Memory B cell (primary cell): Measurements from ENCODE around the gene TIGAR.
A peak's percentile ranks its signal among the peaks of the same experiment; 100 is the strongest.

Experiments
- ATAC-seq: fragments of 150-1000 bp; cut with Tn5 transposase; 2 replicates; pipeline ENCODE4 v1.10.0; 2021; ENCODE audit warnings: low read depth, mild to moderate bottlenecking, moderate library complexity
- DNase-seq, 2 donors: peaks; one replicate each; pipeline ENCODE4 v3.0.0; 2022; ENCODE audit warnings: low spot score in 2 of 2
- H3K27ac Mint-ChIP-seq: one replicate; pipeline ENCODE4 v1.8.0; 2022; ENCODE audit warnings: mild to moderate bottlenecking, moderate library complexity, mixed read lengths
- H3K27me3 Mint-ChIP-seq: one replicate; pipeline ENCODE4 v1.8.0; 2022; ENCODE audit warnings: mixed read lengths
- H3K36me3 Mint-ChIP-seq: one replicate; pipeline ENCODE4 v1.8.0; 2022; ENCODE audit warnings: mild to moderate bottlenecking, mixed read lengths
- H3K4me1 Mint-ChIP-seq: one replicate; pipeline ENCODE4 v1.8.0; 2022; ENCODE audit warnings: mixed read lengths
- H3K4me3 Mint-ChIP-seq: one replicate; pipeline ENCODE4 v1.8.0; 2022; ENCODE audit warnings: mild to moderate bottlenecking, moderate library complexity, mixed read lengths
- H3K9me3 Mint-ChIP-seq: one replicate; pipeline ENCODE4 v1.8.0; 2022; ENCODE audit warnings: mixed read lengths

TIGAR gene, protein sequence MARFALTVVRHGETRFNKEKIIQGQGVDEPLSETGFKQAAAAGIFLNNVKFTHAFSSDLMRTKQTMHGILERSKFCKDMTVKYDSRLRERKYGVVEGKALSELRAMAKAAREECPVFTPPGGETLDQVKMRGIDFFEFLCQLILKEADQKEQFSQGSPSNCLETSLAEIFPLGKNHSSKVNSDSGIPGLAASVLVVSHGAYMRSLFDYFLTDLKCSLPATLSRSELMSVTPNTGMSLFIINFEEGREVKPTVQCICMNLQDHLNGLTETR

DNA sequence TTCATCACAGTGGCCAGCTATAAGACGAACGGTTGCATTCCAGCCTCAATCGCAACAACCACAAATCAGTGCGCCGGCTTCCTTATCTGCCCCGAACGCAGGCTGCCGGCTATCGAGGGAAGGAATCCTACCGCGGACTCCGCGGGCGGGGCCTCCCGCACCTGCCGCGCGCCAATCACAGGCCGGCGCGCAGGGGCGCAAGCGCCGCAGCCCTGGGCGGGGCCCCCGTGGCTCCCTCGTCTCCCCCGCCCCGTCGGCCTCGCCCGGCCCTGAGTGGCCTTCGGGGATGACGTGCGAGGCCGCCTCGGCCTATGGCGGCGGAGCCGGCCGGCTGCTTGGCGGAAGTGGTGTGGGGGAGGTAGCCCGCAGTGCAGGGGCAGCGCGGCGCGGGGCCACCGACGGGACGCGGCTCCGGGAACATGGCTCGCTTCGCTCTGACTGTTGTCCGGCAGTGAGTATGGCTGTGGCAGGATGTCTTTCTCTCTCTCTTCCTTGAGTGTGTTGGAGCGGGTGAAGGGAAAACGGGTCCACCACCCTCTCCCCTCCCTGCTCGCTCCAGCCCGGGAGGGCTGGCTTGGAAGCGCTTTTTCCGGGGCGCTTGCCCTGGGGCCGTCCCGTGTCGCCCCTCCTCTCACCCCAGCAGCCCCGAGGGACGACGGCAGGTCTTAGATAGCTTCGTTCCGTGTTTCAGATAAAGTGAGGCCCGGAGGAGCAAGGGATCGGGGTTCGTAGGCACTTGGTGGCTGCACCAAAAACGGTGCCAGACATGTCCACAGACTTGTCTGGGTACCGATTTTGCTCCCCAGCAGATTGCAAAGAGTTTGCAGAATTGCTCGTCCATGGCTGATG lies at the start of gene TIGAR:
TIGAR (plus strand) TSS at position 361 of the 849 bp plus-strand sequence; CDS start at position 420, 59 bp downstream.
- peaks cover 2% of the 10 kb centered on the region for H3K36me3 Mint-ChIP-seq

DNA sequence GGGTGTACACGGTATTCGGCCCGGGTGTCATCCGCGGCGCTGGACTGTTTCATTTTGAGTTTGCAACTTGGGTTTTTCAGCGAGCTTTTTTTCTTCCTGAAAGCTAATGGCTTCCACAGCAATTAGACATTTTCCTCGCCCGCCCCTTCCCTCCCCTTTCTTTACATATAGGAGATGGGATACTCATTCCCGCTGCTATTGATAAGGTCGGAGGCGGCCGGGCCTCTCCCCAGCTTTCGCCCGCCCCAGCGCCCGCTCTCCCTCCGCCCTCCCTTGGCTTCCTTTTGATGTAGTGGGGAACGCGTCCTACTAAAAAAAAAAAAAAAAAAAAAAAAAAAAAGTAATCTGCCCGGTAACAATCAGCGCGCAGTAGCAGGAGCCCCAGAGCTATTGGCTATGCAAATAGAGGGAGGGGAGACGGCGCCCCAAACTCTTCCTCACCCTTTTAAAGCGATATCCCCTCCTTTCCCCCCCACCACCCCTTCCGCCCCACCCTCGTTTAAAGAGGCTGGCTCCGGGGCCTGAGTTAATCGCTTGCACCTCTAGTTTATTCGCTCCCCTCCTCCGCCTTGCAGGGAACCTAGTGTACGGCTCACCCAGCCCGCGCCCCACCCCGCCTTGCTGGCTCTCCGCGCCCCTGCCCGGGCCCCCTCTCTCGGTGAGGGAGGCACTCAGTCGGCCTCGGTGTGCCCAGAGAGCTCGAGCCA lies 49.1 kb upstream of the TIGAR start:
- Mint-ChIP-seq H3K9me3 (no peaks in the 10 kb centered on the region), H3K27me3 (no peaks in the 10 kb centered on the region), H3K36me3 (peaks cover 2% of the 10 kb centered on the region), H3K27ac (peak overlapping the region; percentile 100), H3K4me3 (peak overlapping the region; percentile 97), H3K4me1 (peaks cover 40% of the 10 kb centered on the region)
- ATAC-seq (peak; percentile 54), DNase-seq (peak; percentile 64 to 73)

More for the DNA sequence above, at the start of gene TIGAR:
- peak within 1 kb of the TSS; percentile 97 for H3K4me3 Mint-ChIP-seq
- DNase-seq: peak; percentile 84 to 90
- H3K9me3 Mint-ChIP-seq: no peaks in the 10 kb centered on the region
- H3K27ac Mint-ChIP-seq: peak within 1 kb of the TSS; percentile 96
- no peaks in the 10 kb centered on the region for H3K27me3 Mint-ChIP-seq
- H3K4me1 Mint-ChIP-seq: peaks cover 16% of the 10 kb centered on the region
- peak; percentile 94 for ATAC-seq

DNA sequence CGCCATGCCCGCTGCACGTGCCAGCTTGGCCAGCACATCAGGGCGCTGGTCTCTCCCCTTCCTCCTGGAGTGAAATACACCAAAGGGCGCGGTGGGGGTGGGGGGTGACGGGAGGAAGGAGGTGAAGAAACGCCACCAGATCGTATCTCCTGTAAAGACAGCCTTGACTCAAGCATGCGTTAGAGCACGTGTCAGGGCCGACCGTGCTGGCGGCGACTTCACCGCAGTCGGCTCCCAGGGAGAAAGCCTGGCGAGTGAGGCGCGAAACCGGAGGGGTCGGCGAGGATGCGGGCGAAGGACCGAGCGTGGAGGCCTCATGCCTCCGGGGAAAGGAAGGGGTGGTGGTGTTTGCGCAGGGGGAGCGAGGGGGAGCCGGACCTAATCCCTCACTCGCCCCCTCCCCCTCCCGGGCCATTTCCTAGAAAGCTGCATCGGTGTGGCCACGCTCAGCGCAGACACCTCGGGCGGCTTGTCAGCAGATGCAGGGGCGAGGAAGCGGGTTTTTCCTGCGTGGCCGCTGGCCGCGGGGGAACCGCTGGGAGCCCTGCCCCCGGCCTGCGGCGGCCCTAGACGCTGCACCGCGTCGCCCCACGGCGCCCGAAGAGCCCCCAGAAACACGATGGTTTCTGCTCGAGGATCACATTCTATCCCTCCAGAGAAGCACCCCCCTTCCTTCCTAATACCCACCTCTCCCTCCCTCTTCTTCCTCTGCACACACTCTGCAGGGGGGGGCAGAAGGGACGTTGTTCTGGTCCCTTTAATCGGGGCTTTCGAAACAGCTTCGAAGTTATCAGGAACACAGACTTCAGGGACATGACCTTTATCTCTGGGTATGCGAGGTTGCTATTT lies 48.4 kb upstream of the TIGAR start:
- ATAC-seq (peak; percentile 19), DNase-seq (peak in 1 of 2 donors; percentile 74)
- peaks cover 43% of the 10 kb centered on the region for H3K4me1 Mint-ChIP-seq
- H3K9me3 Mint-ChIP-seq: no peaks in the 10 kb centered on the region
- H3K4me3 Mint-ChIP-seq: peak overlapping the region; percentile 97
- H3K36me3 Mint-ChIP-seq: peaks cover 6% of the 10 kb centered on the region
- H3K27me3 Mint-ChIP-seq: no peaks in the 10 kb centered on the region
- peak overlapping the region; percentile 100 for H3K27ac Mint-ChIP-seq

DNA sequence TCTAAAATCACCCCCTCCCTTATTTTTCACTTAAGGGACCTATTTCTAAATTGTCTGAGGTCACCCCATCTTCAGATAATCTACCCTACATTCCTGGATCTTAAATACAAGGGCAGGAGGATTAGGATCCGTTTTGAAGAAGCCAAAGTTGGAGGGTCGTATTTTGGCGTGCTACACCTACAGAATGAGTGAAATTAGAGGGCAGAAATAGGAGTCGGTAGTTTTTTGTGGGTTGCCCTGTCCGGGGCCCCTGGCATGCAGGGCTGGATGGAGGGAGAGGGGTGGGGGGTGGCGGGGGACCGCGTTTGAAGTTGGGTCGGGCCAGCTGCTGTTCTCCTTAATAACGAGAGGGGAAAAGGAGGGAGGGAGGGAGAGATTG lies 47.8 kb upstream of the TIGAR start:
- no peak for ATAC-seq
- no peaks in the 10 kb centered on the region for H3K9me3 Mint-ChIP-seq
- peaks cover 6% of the 10 kb centered on the region for H3K36me3 Mint-ChIP-seq
- H3K27me3 Mint-ChIP-seq: no peaks in the 10 kb centered on the region
- H3K27ac Mint-ChIP-seq: peak overlapping the region; percentile 100
- H3K4me3 Mint-ChIP-seq: peak overlapping the region; percentile 97
- no peak for DNase-seq
- peaks cover 42% of the 10 kb centered on the region for H3K4me1 Mint-ChIP-seq

DNA sequence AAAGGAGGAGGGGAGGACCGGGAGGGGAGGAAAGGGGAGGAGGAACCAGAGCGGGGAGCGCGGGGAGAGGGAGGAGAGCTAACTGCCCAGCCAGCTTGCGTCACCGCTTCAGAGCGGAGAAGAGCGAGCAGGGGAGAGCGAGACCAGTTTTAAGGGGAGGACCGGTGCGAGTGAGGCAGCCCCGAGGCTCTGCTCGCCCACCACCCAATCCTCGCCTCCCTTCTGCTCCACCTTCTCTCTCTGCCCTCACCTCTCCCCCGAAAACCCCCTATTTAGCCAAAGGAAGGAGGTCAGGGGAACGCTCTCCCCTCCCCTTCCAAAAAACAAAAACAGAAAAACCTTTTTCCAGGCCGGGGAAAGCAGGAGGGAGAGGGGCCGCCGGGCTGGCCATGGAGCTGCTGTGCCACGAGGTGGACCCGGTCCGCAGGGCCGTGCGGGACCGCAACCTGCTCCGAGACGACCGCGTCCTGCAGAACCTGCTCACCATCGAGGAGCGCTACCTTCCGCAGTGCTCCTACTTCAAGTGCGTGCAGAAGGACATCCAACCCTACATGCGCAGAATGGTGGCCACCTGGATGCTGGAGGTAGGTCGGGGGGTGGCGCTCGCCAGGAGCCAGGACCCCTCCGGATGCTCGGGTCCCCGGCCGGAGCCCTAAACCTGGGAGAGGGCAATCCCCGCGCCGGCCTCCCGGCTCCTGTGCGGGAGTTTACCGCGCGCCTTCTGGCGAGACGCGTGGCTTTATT lies 47.2 kb upstream of the TIGAR start, which contains the start of gene CCND2:
CCND2 (plus strand) TSS at position 111 of the 744 bp plus-strand sequence; CDS start at position 390, 279 bp downstream.
- DNase-seq (peak; percentile 20 to 52), ATAC-seq (peak; percentile 5)
- peaks cover 38% of the 10 kb centered on the region for H3K4me1 Mint-ChIP-seq
- H3K36me3 Mint-ChIP-seq: peaks cover 8% of the 10 kb centered on the region
- peak within 1 kb of the TSS; percentile 97 for H3K4me3 Mint-ChIP-seq
- peak within 1 kb of the TSS; percentile 100 for H3K27ac Mint-ChIP-seq
- H3K27me3 Mint-ChIP-seq: no peaks in the 10 kb centered on the region
- no peaks in the 10 kb centered on the region for H3K9me3 Mint-ChIP-seq

DNA sequence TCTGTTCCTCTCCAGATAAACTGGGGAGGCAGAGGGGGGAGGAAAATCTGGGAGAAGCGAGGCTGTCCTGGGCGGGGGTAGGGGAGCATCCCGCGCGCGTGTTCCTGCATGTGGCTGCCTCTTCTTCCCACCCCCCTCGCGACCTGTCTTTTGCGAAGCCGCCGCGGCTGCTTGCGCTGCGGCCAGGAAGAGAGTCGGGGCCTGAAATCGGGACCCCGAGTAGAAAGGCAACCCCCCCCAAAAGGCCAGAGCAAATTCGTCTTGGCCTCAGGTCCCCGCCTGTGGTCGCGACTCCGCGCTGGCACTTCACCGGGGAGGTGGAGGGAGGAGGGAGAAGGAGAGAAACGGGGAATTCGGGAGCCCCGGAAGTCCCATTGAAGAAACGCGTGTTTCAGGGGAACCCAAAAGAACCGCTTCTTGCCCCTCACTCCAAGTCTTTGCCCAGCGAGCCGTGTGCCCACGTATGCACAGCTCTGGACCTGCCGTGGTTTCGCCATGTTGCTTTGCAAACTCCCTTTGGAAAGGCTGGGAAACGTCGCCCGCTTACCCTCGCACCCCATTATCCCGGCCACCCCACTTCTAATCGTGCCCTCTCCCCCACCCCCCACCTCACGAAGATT lies 46.5 kb upstream of the TIGAR start:
- peak overlapping the region; percentile 100 for H3K27ac Mint-ChIP-seq
- H3K9me3 Mint-ChIP-seq: no peaks in the 10 kb centered on the region
- peaks cover 38% of the 10 kb centered on the region for H3K4me1 Mint-ChIP-seq
- no peaks in the 10 kb centered on the region for H3K27me3 Mint-ChIP-seq
- peaks cover 10% of the 10 kb centered on the region for H3K36me3 Mint-ChIP-seq
- peak in 1 of 2 donors; percentile 30 for DNase-seq
- H3K4me3 Mint-ChIP-seq: peak overlapping the region; percentile 97
- no peak for ATAC-seq

DNA sequence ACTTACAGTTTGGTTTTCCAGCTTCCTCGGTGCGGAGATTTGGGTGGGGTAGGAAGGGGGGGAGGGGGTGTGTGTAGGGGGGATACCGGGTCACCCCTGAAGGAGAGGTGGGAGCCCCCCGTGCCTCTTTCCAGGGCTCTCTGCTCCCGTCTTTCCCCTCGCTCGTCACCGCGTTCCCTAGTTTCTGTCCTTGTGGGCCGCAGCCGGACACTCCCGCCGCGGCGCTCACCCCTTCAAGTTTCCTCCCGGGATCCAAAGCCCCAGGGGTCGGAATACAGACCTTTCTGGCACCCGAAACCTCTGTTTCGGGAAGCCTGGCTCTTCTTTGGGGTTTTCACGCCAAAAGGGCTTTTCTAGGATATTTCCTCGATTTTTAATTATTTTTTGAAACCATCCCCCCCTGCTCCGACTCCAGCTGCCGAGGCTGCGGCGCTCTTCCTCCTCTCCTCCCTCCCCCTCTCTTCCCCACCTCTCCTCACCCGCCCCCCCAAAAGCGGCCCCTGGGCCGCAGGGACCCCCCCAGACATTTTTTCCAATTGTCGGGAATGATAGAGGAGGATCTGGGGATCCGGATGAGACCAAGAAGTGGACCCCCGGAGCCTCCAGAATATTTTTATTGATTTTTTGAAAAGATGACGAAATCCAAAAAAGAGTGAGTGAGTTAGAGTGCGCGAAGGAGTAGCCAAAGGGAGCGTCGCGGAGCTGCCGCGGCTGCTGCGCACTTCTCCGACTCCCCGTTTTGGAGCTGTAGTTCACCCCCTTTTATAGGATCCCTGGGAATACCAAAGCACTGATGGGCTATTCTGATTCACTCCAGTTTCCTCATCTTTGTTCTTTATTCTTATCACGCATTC lies 45.8 kb upstream of the TIGAR start:
- peak overlapping the region; percentile 97 for H3K4me3 Mint-ChIP-seq
- H3K9me3 Mint-ChIP-seq: no peaks in the 10 kb centered on the region
- peak overlapping the region; percentile 100 for H3K27ac Mint-ChIP-seq
- ATAC-seq (no peak), DNase-seq (no peak)
- H3K36me3 Mint-ChIP-seq: peaks cover 13% of the 10 kb centered on the region
- peaks cover 37% of the 10 kb centered on the region for H3K4me1 Mint-ChIP-seq
- H3K27me3 Mint-ChIP-seq: no peaks in the 10 kb centered on the region

DNA sequence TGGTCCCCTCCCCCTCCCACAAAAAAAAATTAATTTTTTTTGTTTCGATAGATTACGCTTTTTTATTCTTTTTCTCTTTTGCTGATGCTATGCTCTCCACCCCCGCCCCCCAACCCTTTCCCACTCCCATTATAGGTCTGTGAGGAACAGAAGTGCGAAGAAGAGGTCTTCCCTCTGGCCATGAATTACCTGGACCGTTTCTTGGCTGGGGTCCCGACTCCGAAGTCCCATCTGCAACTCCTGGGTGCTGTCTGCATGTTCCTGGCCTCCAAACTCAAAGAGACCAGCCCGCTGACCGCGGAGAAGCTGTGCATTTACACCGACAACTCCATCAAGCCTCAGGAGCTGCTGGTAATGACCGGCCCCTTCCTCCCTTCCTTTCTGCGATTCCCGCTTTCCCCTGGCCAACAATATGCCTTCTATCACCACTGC lies 45.1 kb upstream of the TIGAR start:
- Mint-ChIP-seq H3K36me3 (peaks cover 18% of the 10 kb centered on the region), H3K27me3 (no peaks in the 10 kb centered on the region), H3K9me3 (no peaks in the 10 kb centered on the region), H3K27ac (peak overlapping the region; percentile 100), H3K4me1 (peaks cover 37% of the 10 kb centered on the region), H3K4me3 (peak overlapping the region; percentile 97)
- ATAC-seq (no peak), DNase-seq (no peak)

DNA sequence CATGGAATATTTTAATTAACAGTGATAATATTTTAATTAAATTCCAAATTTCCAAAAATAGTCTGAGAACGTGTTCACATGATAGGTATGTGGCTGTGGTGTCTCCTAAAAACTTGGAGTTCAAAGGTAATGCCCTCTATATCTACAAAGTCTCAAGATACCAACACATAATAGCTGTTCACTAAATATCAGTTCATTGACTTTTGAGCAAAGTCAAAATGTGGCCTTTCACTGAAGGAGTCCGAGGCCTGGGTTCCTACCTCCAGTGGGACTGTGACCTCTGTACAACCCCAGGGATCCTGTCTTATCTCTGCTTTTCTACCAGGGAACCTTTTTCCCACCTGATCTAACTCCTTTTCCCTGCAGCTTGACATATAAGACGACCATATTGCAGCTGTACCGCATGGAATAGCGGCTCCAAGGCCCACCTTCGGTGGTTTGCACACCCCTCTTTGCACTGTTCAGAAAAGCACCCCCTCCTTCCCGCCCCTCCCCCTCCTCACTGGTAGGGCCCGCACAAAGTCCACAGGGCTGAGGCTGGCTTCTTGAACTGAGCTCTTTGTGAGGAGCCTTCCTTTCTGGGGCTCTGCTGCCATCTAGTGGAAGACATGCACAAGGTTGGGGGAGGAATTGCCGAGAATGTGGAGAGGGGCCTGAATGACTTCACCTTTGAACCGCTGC lies 44.3 kb upstream of the TIGAR start:
- ATAC-seq (peak; percentile 49), DNase-seq (peak; percentile 85 to 87)
- Mint-ChIP-seq H3K36me3 (peaks cover 22% of the 10 kb centered on the region), H3K27me3 (no peaks in the 10 kb centered on the region), H3K4me1 (peaks cover 37% of the 10 kb centered on the region), H3K4me3 (peak overlapping the region; percentile 97), H3K9me3 (no peaks in the 10 kb centered on the region), H3K27ac (peak overlapping the region; percentile 100)

DNA sequence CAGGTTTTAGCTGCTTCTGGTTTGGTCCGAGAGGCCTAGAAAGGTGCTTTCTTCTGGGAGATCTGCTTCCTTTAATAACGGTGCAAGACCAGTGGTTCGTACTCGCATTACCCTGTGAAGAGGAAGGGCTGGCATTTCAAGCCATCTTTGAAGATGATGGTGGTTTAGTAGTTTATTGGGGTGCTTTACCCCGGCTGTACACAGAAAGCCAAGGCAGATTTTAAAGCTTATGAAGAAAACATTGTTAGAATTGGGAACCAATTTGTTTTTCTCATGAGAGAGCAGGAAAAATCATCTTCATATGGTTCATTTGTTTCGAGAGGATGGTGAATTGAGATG lies 43.8 kb upstream of the TIGAR start:
- H3K9me3 Mint-ChIP-seq: no peaks in the 10 kb centered on the region
- no peak overlapping the region for H3K4me3 Mint-ChIP-seq
- ATAC-seq: no peak
- H3K36me3 Mint-ChIP-seq: peaks cover 23% of the 10 kb centered on the region
- H3K4me1 Mint-ChIP-seq: peaks cover 37% of the 10 kb centered on the region
- H3K27me3 Mint-ChIP-seq: no peaks in the 10 kb centered on the region
- H3K27ac Mint-ChIP-seq: peak overlapping the region; percentile 100
- no peak for DNase-seq

DNA sequence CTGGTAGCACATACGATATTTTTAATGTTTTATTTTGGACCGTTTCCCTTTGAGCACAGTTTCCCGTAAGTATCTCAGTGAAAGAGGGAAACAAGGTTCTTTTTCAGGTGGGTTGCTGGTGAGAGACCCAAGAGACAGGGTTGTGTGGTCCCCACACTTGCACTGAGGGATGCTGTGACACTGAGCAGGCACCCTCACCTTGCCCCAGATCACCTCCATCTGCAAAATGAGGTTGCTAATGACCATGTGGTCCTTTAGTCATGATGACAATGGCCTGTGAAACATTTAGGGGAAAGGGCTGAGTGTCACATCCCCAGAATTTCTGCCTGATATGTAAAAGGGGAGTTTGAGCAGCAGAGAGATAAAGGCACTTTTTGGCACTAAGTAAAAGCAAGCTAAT lies 43.2 kb upstream of the TIGAR start:
- no peak for DNase-seq
- Mint-ChIP-seq H3K4me3 (no peak overlapping the region), H3K36me3 (peaks cover 29% of the 10 kb centered on the region), H3K27ac (no peak overlapping the region), H3K9me3 (no peaks in the 10 kb centered on the region), H3K27me3 (no peaks in the 10 kb centered on the region), H3K4me1 (peaks cover 34% of the 10 kb centered on the region)
- ATAC-seq: no peak
